Measurements from ENCODE around the gene CENPK. TPM values are rescaled to one million over a fixed set of nuclear protein-coding genes. Genes with fewer than 3 reads are reported as not detected.

The CENPK gene
- total and polyA plus RNA-seq, 9 of the 15 experiments (the other 6 are each of a cell fraction or from before 2014, with no cell fraction given): 30.8 to 134 (median 69.0) TPM

DNA sequence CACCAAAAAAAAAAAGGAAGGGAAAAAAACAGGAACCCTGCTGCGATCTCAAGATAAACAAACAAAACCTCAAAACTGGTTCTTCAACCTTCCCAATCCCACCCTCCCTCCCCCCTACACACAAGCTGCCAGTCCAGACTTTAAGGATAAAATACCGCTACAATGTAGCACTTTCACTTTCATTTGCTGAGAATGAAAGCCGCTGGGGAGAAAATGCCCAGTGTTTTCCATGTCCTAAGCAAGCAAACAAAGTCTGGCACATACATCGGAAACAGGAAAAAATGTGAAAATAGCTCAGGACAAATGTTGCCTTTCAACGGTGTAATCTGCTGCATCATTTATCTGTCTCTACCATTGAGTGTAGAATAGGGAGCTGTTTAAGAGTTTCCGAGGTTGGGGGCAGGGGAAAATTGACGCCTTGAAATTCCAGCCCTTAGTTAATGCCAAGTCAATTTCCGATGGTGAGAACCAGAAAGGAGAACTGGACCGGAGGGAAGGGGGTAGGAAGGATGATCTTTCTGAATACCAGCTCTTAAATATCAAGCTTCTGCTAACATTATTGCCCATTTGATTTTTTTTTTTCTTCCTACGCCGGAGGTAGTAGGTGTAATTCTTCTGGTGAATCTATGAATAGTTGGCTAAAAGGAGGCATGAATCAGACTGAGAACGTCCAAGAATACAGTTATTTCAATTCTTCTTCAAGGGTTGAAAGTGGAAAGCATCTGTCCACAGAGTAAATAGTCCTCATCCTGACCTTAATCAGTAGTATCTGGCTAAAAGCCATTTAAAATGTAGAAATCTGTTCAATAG is 80.0 kb downstream of the CENPK start (continued):
- TF ChIP-seq ZFP30 (CRISPR knock-in tag; IDR thresholded peaks at IDR 0.05; ENCODE audit: borderline replicate concordance) (no peak), CHD1 (IDR thresholded peaks at IDR 0.05; ENCODE audit: low read length) (no peak), SNIP1 (IDR thresholded peaks at IDR 0.05; ENCODE audit: low read depth) (no peak), SMC3 (conservative IDR thresholded peaks at IDR 0.05; ENCODE audit: insufficient read depth, low read depth, low read length) (no peak), CHCHD3 (CRISPR knock-in tag; IDR thresholded peaks at IDR 0.05) (no peak), U2AF1 (optimal IDR thresholded peaks at IDR 0.05; ENCODE audit: low read depth, low read length) (no peak), CBX2 (IDR thresholded peaks at IDR 0.05; ENCODE audit: insufficient read depth, low read length, poor library complexity, severe bottlenecking) (no peak), PYGO2 (tag; IDR thresholded peaks at IDR 0.05) (no peak), HNRNPL (IDR thresholded peaks at IDR 0.05; ENCODE audit: low read depth, low read length) (no peak), ZNF583 (CRISPR knock-in tag; IDR thresholded peaks at IDR 0.05) (no peak), MYC (IDR thresholded peaks at IDR 0.05; ENCODE audit: low read depth, low read length) (no peak), MYC (CRISPR knock-in tag; IDR thresholded peaks at IDR 0.05; ENCODE audit: borderline replicate concordance, low read depth) (no peak), NR3C1 (CRISPR knock-in tag; IDR thresholded peaks at IDR 0.05) (no peak), MTF1 (CRISPR knock-in tag; IDR thresholded peaks at IDR 0.05; ENCODE audit: borderline replicate concordance) (no peak), FOS (IDR thresholded peaks at IDR 0.05; ENCODE audit: extremely low read depth, insufficient read length) (no peak), ZSCAN32 (CRISPR knock-in tag; IDR thresholded peaks at IDR 0.05) (no peak), ELF2 (CRISPR knock-in tag; IDR thresholded peaks at IDR 0.05) (no peak), HDGF (IDR thresholded peaks at IDR 0.05) (no peak), NFIC (IDR thresholded peaks at IDR 0.05) (no peak), KLF10 (CRISPR knock-in tag; IDR thresholded peaks at IDR 0.05) (no peak), NCOA4 (IDR thresholded peaks at IDR 0.05; ENCODE audit: partially characterized antibody) (no peak), ESRRA (IDR thresholded peaks at IDR 0.05; ENCODE audit: borderline replicate concordance, low read depth) (no peak)
- TF ChIP-seq, protein P1, sequence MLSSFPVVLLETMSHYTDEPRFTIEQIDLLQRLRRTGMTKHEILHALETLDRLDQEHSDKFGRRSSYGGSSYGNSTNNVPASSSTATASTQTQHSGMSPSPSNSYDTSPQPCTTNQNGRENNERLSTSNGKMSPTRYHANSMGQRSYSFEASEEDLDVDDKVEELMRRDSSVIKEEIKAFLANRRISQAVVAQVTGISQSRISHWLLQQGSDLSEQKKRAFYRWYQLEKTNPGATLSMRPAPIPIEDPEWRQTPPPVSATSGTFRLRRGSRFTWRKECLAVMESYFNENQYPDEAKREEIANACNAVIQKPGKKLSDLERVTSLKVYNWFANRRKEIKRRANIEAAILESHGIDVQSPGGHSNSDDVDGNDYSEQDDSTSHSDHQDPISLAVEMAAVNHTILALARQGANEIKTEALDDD (IDR thresholded peaks at IDR 0.05): peak; percentile 0; the same call in 1 of the 2 replicates
- TF ChIP-seq, protein P2, sequence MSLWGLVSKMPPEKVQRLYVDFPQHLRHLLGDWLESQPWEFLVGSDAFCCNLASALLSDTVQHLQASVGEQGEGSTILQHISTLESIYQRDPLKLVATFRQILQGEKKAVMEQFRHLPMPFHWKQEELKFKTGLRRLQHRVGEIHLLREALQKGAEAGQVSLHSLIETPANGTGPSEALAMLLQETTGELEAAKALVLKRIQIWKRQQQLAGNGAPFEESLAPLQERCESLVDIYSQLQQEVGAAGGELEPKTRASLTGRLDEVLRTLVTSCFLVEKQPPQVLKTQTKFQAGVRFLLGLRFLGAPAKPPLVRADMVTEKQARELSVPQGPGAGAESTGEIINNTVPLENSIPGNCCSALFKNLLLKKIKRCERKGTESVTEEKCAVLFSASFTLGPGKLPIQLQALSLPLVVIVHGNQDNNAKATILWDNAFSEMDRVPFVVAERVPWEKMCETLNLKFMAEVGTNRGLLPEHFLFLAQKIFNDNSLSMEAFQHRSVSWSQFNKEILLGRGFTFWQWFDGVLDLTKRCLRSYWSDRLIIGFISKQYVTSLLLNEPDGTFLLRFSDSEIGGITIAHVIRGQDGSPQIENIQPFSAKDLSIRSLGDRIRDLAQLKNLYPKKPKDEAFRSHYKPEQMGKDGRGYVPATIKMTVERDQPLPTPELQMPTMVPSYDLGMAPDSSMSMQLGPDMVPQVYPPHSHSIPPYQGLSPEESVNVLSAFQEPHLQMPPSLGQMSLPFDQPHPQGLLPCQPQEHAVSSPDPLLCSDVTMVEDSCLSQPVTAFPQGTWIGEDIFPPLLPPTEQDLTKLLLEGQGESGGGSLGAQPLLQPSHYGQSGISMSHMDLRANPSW (CRISPR knock-in tag; IDR thresholded peaks at IDR 0.05): no peak
- TF ChIP-seq, protein P3, sequence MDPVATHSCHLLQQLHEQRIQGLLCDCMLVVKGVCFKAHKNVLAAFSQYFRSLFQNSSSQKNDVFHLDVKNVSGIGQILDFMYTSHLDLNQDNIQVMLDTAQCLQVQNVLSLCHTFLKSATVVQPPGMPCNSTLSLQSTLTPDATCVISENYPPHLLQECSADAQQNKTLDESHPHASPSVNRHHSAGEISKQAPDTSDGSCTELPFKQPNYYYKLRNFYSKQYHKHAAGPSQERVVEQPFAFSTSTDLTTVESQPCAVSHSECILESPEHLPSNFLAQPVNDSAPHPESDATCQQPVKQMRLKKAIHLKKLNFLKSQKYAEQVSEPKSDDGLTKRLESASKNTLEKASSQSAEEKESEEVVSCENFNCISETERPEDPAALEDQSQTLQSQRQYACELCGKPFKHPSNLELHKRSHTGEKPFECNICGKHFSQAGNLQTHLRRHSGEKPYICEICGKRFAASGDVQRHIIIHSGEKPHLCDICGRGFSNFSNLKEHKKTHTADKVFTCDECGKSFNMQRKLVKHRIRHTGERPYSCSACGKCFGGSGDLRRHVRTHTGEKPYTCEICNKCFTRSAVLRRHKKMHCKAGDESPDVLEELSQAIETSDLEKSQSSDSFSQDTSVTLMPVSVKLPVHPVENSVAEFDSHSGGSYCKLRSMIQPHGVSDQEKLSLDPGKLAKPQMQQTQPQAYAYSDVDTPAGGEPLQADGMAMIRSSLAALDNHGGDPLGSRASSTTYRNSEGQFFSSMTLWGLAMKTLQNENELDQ (CRISPR knock-in tag; IDR thresholded peaks at IDR 0.05; ENCODE audit: borderline replicate concordance): no peak

Data from K562 (cell line).